Neural cell (in vitro differentiated cells): ENCODE data around the gene ZNF641. TPM values are rescaled to one million over a fixed set of nuclear protein-coding genes. Genes with fewer than 3 reads are reported as not detected.

ENCODE experiments used
- H2AFZ ChIP-seq: fragments of 200-600, 300-800 bp; sonication (generic), shearing (Covaris generic); 2 replicates; pipeline ENCODE4 v1.6.0; 2014; ENCODE audit warnings: low read depth, mild to moderate bottlenecking, antibody characterized with exemption, low read length, moderate library complexity
- H3F3A ChIP-seq: fragments of 200-600 bp; shearing (Covaris generic); 2 replicates; pipeline ENCODE4 v1.6.1; 2016; ENCODE audit warnings: mild to moderate bottlenecking, moderate library complexity, mixed read lengths, antibody characterized with exemption, low read length; ENCODE audit not compliant: insufficient read depth, poor library complexity, severe bottlenecking
- H3K27ac ChIP-seq: fragments of 200-600, 300-800 bp; sonication (generic), shearing (Covaris generic); 2 replicates; pipeline ENCODE4 v1.5.1; 2014; ENCODE audit warnings: mild to moderate bottlenecking, low read length, moderate library complexity
- H3K27me3 ChIP-seq: fragments of 300-800, 200-600 bp; sonication (generic), shearing (Covaris generic); 2 replicates; pipeline ENCODE4 v1.6.0; 2014; ENCODE audit warnings: mild to moderate bottlenecking, low read depth, low read length, moderate library complexity; ENCODE audit not compliant: insufficient read depth
- H3K36me3 ChIP-seq: fragments of 300-800, 200-600 bp; sonication (generic), shearing (Covaris generic); 2 replicates; pipeline ENCODE4 v1.5.1; 2014; ENCODE audit warnings: mild to moderate bottlenecking, antibody characterized with exemption, low read length, moderate library complexity; ENCODE audit not compliant: insufficient read depth
- H3K4me2 ChIP-seq: fragments of 300-800, 200-600 bp; sonication (generic), shearing (Covaris generic); 2 replicates; pipeline ENCODE4 v1.6.0; 2014; ENCODE audit warnings: mild to moderate bottlenecking, low read length
- H3K4me3 ChIP-seq: fragments of 300-800, 200-600 bp; sonication (generic), shearing (Covaris generic); 2 replicates; pipeline ENCODE4 v1.5.1; 2014; ENCODE audit warnings: mild to moderate bottlenecking, low read length, moderate library complexity
- H3K79me2 ChIP-seq: fragments of 200-600 bp; shearing (Covaris generic); replicated peaks from 2 replicates; pipeline ENCODE4 v1.6.0; 2014; ENCODE audit warnings: mild to moderate bottlenecking, low read length, moderate library complexity; ENCODE audit not compliant: insufficient read depth
- H3K9ac ChIP-seq: fragments of 300-800, 200-600 bp; sonication (generic), shearing (Covaris generic); 2 replicates; pipeline ENCODE4 v1.6.1; 2016; ENCODE audit warnings: mild to moderate bottlenecking, low read length, mixed read lengths
- H3K9me2 ChIP-seq: fragments of 200-600 bp; shearing (Covaris generic); 2 replicates; pipeline ENCODE4 v1.6.1; 2016; ENCODE audit warnings: mild to moderate bottlenecking, low read length, mixed read lengths; ENCODE audit not compliant: insufficient read depth
- H3K9me3 ChIP-seq: fragments of 200-600, 300-800 bp; sonication (generic), shearing (Covaris generic); 2 replicates; pipeline ENCODE4 v1.6.1; 2016; ENCODE audit warnings: mild to moderate bottlenecking, mixed run types, low read length, moderate library complexity, mixed read lengths
- H4K20me1 ChIP-seq: fragments of 200-600 bp; shearing (Covaris generic); 2 replicates; pipeline ENCODE4 v1.6.1; 2016; ENCODE audit warnings: mild to moderate bottlenecking, mixed run types; ENCODE audit not compliant: insufficient read depth
- EP300 ChIP-seq: fragments of 450-650 bp; conservative IDR thresholded peaks from 2 replicates; pipeline ENCODE4 v1.6.1; 2014; ENCODE audit warnings: antibody characterized with exemption, mild to moderate bottlenecking, moderate library complexity; ENCODE audit not compliant: poor library complexity, severe bottlenecking
- EZH2 ChIP-seq: fragments of 200-600, 300-800 bp; shearing (Covaris generic), sonication (generic); IDR thresholded peaks from 2 replicates; pipeline ENCODE4 v1.6.1; 2014; ENCODE audit warnings: antibody characterized with exemption, low read length, borderline replicate concordance, mild to moderate bottlenecking; ENCODE audit not compliant: insufficient read depth, poor library complexity, severe bottlenecking
- MXI1 ChIP-seq: fragments of 450-650 bp; conservative IDR thresholded peaks from 2 replicates; pipeline ENCODE4 v1.6.1; 2014; ENCODE audit warnings: antibody characterized with exemption, mild to moderate bottlenecking; ENCODE audit not compliant: poor library complexity, severe bottlenecking
- POLR2AphosphoS5 ChIP-seq: IDR thresholded peaks from 2 replicates; pipeline ENCODE4 v1.6.1; 2012
- RAD21 ChIP-seq: fragments of 450-650 bp; conservative IDR thresholded peaks from 2 replicates; pipeline ENCODE4 v1.6.1; 2014; ENCODE audit warnings: antibody characterized with exemption, mild to moderate bottlenecking, moderate library complexity
- SMC3 ChIP-seq: fragments of 450-650 bp; conservative IDR thresholded peaks from 2 replicates; pipeline ENCODE4 v1.6.1; 2014; ENCODE audit warnings: antibody characterized with exemption, mild to moderate bottlenecking, moderate library complexity; ENCODE audit not compliant: poor library complexity
- TAF1 ChIP-seq: IDR thresholded peaks from 2 replicates; pipeline ENCODE4 v1.6.1; 2012; ENCODE audit warnings: low read depth
- polyA minus RNA-seq: library from RNA; depleted of rRNA, polyadenylated mRNA; stranded (reverse); fragments of >200 nt; gene quantifications from 2 replicates; pipeline ENCODE4 v1.2.3, GENCODE V29; 2014
- polyA plus RNA-seq: library from polyadenylated mRNA; depleted of rRNA; stranded (reverse); fragments of >200 nt; gene quantifications from 2 replicates; pipeline ENCODE4 v1.2.3, GENCODE V29; 2014
- TF ChIP-seq, protein P1 (sequence below): fragments of 450-650 bp; IDR thresholded peaks from 2 replicates; pipeline ENCODE4 v1.5.1; 2014; ENCODE audit warnings: antibody characterized with exemption, mild to moderate bottlenecking, moderate library complexity; ENCODE audit not compliant: poor library complexity, severe bottlenecking
- TF ChIP-seq, protein P2 (sequence below): IDR thresholded peaks from 2 replicates; pipeline ENCODE4 v1.6.1; 2012; ENCODE audit warnings: borderline replicate concordance

Gene ZNF641
- polyA plus RNA-seq (41.6 TPM in 2 replicates), polyA minus RNA-seq (48.9 and 52.1 TPM in 2 replicates)

DNA sequence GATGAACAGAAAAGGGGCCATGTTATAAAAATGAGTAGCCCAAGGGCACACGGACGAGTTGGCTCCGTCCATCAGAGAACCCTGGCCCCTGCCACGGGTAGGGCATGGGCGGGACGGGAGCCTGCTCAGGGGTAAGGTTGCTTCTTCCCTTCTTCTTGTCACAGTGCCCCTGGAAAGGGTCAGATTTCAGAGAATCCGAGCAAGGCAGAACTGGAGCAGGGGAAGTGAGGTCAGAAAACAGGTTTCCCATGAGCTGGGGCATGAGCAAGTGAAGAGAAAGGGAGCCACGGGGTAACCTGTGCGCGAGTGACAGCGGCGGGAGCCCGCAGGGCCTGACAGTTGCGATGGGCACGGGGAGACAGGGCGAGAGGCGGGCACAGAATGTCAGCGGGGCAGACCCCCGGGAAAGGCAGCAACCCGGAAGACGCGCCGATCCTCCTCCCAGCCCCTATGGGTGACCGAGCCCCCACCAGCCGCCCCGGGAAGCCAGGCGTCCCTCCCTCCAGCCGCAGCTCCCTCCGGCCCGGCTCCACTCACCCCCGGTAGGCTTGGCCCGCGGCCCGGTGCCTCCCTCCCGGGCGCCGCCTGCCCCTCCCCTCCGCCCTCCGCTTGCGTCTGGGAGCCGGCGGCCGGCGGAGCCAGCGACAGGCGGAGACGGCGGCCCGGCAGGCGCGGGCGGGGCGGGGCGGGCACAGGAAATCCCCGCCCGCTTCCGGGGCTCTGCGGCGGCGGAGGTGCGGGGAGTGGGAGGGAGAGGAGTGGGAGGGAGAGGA is at the start of gene ZNF641:
TSS of gene ZNF641 (minus strand) at position 671 of the 773 bp plus-strand sequence. CDS start 2,829 bp downstream, outside the sequence.
- Histone ChIP-seq H3K9ac (peak within 1 kb of the TSS; percentile 84), H2AFZ (peak within 1 kb of the TSS; percentile 86), H4K20me1 (no peaks in the 10 kb centered on the region), H3K27ac (peak within 1 kb of the TSS; percentile 69), H3K27me3 (no peaks in the 10 kb centered on the region), H3K9me3 (no peaks in the 10 kb centered on the region), H3F3A (no peaks in the 10 kb centered on the region), H3K4me2 (peak within 1 kb of the TSS; percentile 97), H3K36me3 (no peaks in the 10 kb centered on the region), H3K9me2 (no peaks in the 10 kb centered on the region), H3K4me3 (peak within 1 kb of the TSS; percentile 95), H3K79me2 (no peaks in the 10 kb centered on the region)
- TF ChIP-seq SMC3: peak; percentile 13
- peak; percentile 33 for TF ChIP-seq EP300
- TF ChIP-seq POLR2AphosphoS5: no peak
- TF ChIP-seq, protein P1, sequence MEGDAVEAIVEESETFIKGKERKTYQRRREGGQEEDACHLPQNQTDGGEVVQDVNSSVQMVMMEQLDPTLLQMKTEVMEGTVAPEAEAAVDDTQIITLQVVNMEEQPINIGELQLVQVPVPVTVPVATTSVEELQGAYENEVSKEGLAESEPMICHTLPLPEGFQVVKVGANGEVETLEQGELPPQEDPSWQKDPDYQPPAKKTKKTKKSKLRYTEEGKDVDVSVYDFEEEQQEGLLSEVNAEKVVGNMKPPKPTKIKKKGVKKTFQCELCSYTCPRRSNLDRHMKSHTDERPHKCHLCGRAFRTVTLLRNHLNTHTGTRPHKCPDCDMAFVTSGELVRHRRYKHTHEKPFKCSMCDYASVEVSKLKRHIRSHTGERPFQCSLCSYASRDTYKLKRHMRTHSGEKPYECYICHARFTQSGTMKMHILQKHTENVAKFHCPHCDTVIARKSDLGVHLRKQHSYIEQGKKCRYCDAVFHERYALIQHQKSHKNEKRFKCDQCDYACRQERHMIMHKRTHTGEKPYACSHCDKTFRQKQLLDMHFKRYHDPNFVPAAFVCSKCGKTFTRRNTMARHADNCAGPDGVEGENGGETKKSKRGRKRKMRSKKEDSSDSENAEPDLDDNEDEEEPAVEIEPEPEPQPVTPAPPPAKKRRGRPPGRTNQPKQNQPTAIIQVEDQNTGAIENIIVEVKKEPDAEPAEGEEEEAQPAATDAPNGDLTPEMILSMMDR: no peak
- TF ChIP-seq MXI1: peak; percentile 57
- no peak for TF ChIP-seq EZH2

DNA sequence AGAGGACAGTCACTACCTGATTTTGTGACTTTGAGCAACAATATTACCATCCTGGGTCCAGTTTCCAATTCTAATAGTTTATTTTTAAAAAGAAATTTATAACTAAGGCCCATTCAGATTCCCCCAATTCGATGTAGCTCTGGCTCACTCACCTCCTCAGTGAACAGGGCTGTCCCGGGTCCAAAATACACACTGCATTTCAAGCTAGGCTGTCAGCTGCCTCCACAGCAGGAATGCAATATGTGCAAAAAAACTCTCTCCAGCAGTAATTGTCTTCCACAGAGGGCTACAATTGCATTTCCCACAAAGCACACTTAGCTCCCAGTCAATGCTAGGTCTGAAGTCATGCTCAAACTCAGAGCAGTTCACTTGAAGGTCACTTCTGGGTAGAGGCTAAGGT is 39.3 kb upstream of the ZNF641 start:
- no peak for TF ChIP-seq EZH2
- no peak for TF ChIP-seq EP300
- no peak for TF ChIP-seq SMC3
- no peak for TF ChIP-seq RAD21
- no peak overlapping the region for H3K4me2 ChIP-seq
- H3K9me3 ChIP-seq: no peaks in the 10 kb centered on the region

DNA sequence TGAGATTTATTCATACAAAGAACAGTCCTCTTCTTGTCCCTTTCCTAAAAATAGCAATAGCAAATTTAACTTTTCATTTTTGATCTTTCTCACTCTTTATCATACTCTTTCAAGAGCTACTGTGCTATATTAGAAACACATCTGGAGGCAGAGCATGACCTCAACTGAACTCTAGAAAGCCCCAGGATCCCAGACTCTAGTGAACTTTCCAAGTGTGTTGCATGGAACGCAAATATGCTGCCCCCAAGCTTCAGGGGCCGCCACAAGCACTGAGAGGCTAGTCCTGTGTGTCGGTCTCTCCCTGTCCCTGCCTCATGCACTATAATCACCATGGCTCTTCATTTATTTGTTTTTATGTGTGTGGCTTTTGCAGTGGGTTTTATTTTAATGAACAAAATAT is 38.7 kb upstream of the ZNF641 start:
- Histone ChIP-seq H3F3A (no peaks in the 10 kb centered on the region), H3K9me2 (no peaks in the 10 kb centered on the region), H3K36me3 (no peaks in the 10 kb centered on the region), H4K20me1 (no peaks in the 10 kb centered on the region), H3K9ac (no peak overlapping the region), H2AFZ (no peak overlapping the region), H3K4me2 (no peak overlapping the region), H3K27ac (no peak overlapping the region), H3K4me3 (no peak overlapping the region), H3K27me3 (no peaks in the 10 kb centered on the region), H3K79me2 (no peaks in the 10 kb centered on the region), H3K9me3 (no peaks in the 10 kb centered on the region)
- TF ChIP-seq, protein P2, sequence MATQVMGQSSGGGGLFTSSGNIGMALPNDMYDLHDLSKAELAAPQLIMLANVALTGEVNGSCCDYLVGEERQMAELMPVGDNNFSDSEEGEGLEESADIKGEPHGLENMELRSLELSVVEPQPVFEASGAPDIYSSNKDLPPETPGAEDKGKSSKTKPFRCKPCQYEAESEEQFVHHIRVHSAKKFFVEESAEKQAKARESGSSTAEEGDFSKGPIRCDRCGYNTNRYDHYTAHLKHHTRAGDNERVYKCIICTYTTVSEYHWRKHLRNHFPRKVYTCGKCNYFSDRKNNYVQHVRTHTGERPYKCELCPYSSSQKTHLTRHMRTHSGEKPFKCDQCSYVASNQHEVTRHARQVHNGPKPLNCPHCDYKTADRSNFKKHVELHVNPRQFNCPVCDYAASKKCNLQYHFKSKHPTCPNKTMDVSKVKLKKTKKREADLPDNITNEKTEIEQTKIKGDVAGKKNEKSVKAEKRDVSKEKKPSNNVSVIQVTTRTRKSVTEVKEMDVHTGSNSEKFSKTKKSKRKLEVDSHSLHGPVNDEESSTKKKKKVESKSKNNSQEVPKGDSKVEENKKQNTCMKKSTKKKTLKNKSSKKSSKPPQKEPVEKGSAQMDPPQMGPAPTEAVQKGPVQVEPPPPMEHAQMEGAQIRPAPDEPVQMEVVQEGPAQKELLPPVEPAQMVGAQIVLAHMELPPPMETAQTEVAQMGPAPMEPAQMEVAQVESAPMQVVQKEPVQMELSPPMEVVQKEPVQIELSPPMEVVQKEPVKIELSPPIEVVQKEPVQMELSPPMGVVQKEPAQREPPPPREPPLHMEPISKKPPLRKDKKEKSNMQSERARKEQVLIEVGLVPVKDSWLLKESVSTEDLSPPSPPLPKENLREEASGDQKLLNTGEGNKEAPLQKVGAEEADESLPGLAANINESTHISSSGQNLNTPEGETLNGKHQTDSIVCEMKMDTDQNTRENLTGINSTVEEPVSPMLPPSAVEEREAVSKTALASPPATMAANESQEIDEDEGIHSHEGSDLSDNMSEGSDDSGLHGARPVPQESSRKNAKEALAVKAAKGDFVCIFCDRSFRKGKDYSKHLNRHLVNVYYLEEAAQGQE: no peak
- TF ChIP-seq, protein P1: no peak
- TF ChIP-seq EP300 (no peak), POLR2AphosphoS5 (no peak), TAF1 (no peak), MXI1 (no peak), SMC3 (no peak), EZH2 (no peak), RAD21 (no peak)

More for the DNA sequence above, 39.3 kb upstream of the ZNF641 start:
- Histone ChIP-seq H3K9me2 (no peaks in the 10 kb centered on the region), H3K9ac (no peak overlapping the region), H4K20me1 (no peaks in the 10 kb centered on the region), H3K79me2 (no peaks in the 10 kb centered on the region), H3F3A (no peaks in the 10 kb centered on the region), H3K27ac (no peak overlapping the region), H3K4me3 (no peak overlapping the region), H3K27me3 (no peaks in the 10 kb centered on the region), H2AFZ (no peak overlapping the region), H3K36me3 (no peaks in the 10 kb centered on the region)
